Tibial nerve (tissue), 4 donors: ENCODE results near the gene MAPK4. TPM values are rescaled to one million over a fixed set of nuclear protein-coding genes. Genes with fewer than 3 reads are reported as not detected.

Experiments
- DNase-seq, 2 donors: peaks; one replicate each; pipeline ENCODE4 v3.0.0-alpha.2; 2019; ENCODE audit warnings: low spot score in 2 of 2
- H3K27ac ChIP-seq, 4 donors: fragments of 200-600 bp; sonication (generic) in 3 of 4; one replicate each; pipeline ENCODE4 v1.5.1; 2017 to 2019; ENCODE audit warnings: mild to moderate bottlenecking in 1 of 4
- H3K27me3 ChIP-seq, 2 donors: fragments of 200-600 bp; sonication (generic) in 1 of 2; one replicate each; pipeline versions ENCODE4 v1.5.1 to v1.6.0; 2017 to 2019
- H3K36me3 ChIP-seq, 3 donors: fragments of 200-600 bp; sonication (generic); one replicate each; pipeline ENCODE4 v1.5.1; 2018 to 2019
- H3K4me1 ChIP-seq, 4 donors: fragments of 200-600 bp; sonication (generic) in 3 of 4; one replicate each; pipeline ENCODE4 v1.5.1; 2017 to 2019
- H3K4me3 ChIP-seq, 4 donors: fragments of 200-600 bp; sonication (generic) in 3 of 4; one replicate each; pipeline ENCODE4 v1.5.1; 2017 to 2019; ENCODE audit warnings: mild to moderate bottlenecking in 1 of 4, moderate library complexity in 1 of 4
- H3K9me3 ChIP-seq, 4 donors: fragments of 200-600 bp; sonication (generic) in 3 of 4; one replicate each; pipeline ENCODE4 v1.5.1; 2017 to 2019
- EP300 ChIP-seq, 2 donors: sonication (generic); formaldehyde crosslinking; IDR thresholded peaks; one replicate each; pipeline ENCODE4 v1.6.1; 2017; ENCODE audit warnings: antibody characterized with exemption in 2 of 2, mild to moderate bottlenecking in 1 of 2
- POLR2A ChIP-seq, 2 donors: fragments of 450-650 bp; IDR thresholded peaks; one replicate each; pipeline ENCODE4 v1.6.1; 2017; ENCODE audit warnings: antibody characterized with exemption in 2 of 2, mild to moderate bottlenecking in 2 of 2, moderate library complexity in 2 of 2
- WGBS, 2 donors: methylation state at CpG; one replicate each; pipeline ENCODE4 v1.1.5; 2018; 5-methylcytosine and 5-hydroxymethylcytosine counted together
- total RNA-seq, 4 donors: library from RNA; depleted of rRNA; stranded (reverse); fragments of >200 nt; gene quantifications; one replicate each; pipeline ENCODE4 v1.1.0, GENCODE V29; 2016
- TF ChIP-seq, protein P1 (sequence below), 5 experiments: fragments of 200-600 bp in 3 of 5; fragments of 450-650 bp in 2 of 5; sonication (generic) in 3 of 5; IDR thresholded peaks; one replicate each; pipeline ENCODE4 v1.5.1; 2016 to 2019; ENCODE audit warnings: antibody characterized with exemption in 5 of 5, mild to moderate bottlenecking in 3 of 5, moderate library complexity in 2 of 5

MAPK4 gene
- total RNA-seq, 4 donors from 2014 or later = 1.4 to 10.8 (median 2.3) TPM

DNA sequence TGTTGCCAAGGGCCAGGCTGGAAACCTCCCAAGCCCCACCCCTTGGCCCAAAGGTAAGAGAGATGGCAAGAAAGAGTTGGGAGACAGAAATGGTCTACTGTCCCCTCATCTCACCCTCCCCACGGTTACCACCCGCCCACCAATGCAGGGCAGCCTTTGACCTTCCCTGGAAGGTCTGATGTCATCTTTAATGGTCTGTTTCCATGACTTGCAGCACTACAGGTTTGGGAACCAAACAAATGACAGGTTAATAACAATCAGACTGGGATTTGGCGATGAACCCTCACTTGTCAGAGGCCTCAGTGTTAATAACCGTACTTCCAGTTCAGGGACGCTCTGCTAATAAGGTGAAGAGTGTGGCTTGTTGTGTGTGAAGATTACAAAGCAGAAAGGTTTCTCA, 189.5 kb downstream of the MAPK4 start:
- Histone ChIP-seq H3K27ac (no peak overlapping the region), H3K4me3 (no peak overlapping the region), H3K36me3 (no peaks in the 10 kb centered on the region)

GRCh38 chr18:50749945-50750344, 190.1 kb downstream of the MAPK4 start:
- TF ChIP-seq EP300 (IDR thresholded peaks at IDR 0.05) = no peak
- no peak for TF ChIP-seq POLR2A (IDR thresholded peaks at IDR 0.05)
- TF ChIP-seq, protein P1, sequence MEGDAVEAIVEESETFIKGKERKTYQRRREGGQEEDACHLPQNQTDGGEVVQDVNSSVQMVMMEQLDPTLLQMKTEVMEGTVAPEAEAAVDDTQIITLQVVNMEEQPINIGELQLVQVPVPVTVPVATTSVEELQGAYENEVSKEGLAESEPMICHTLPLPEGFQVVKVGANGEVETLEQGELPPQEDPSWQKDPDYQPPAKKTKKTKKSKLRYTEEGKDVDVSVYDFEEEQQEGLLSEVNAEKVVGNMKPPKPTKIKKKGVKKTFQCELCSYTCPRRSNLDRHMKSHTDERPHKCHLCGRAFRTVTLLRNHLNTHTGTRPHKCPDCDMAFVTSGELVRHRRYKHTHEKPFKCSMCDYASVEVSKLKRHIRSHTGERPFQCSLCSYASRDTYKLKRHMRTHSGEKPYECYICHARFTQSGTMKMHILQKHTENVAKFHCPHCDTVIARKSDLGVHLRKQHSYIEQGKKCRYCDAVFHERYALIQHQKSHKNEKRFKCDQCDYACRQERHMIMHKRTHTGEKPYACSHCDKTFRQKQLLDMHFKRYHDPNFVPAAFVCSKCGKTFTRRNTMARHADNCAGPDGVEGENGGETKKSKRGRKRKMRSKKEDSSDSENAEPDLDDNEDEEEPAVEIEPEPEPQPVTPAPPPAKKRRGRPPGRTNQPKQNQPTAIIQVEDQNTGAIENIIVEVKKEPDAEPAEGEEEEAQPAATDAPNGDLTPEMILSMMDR (IDR thresholded peaks at IDR 0.05) = no peak
- no peak overlapping the region for H3K4me3 ChIP-seq
- no peaks in the 10 kb centered on the region for H3K27me3 ChIP-seq
- no peak for DNase-seq
- 54 to 62% methylated on average over 3 to 4 of the region's 4 CpGs for WGBS, 2 donors
- H3K27ac ChIP-seq = no peak overlapping the region
- H3K4me1 ChIP-seq = no peaks in the 10 kb centered on the region
- H3K36me3 ChIP-seq = no peaks in the 10 kb centered on the region
- H3K9me3 ChIP-seq = peaks cover 0 to 8% (median 0%) of the 10 kb centered on the region in 4 donors

More for the DNA sequence above, 189.5 kb downstream of the MAPK4 start:
- no peaks in the 10 kb centered on the region for H3K4me1 ChIP-seq
- peaks cover 0 to 7% (median 0%) of the 10 kb centered on the region in 4 donors for H3K9me3 ChIP-seq
- no peak for DNase-seq
- TF ChIP-seq, protein P1 (IDR thresholded peaks at IDR 0.05) = no peak
- TF ChIP-seq POLR2A (IDR thresholded peaks at IDR 0.05) (no peak), EP300 (IDR thresholded peaks at IDR 0.05) (no peak)
- 60 to 66% methylated on average over 5 of the region's 5 CpGs for WGBS, 2 donors
- no peaks in the 10 kb centered on the region for H3K27me3 ChIP-seq

- Histone ChIP-seq H3K9me3 (peaks cover 0 to 8% (median 0%) of the 10 kb centered on the region in 4 donors), H3K27ac (no peak overlapping the region), H3K36me3 (no peaks in the 10 kb centered on the region), H3K4me3 (no peak overlapping the region), H3K4me1 (no peaks in the 10 kb centered on the region), H3K27me3 (no peaks in the 10 kb centered on the region)
- no peak for DNase-seq
- 84 to 86% methylated on average over 2 of the region's 2 CpGs for WGBS, 2 donors
- TF ChIP-seq EP300 (IDR thresholded peaks at IDR 0.05) = no peak
- TF ChIP-seq, protein P1 (IDR thresholded peaks at IDR 0.05) = no peak
- no peak for TF ChIP-seq POLR2A (IDR thresholded peaks at IDR 0.05)
These were observed 190.7 kb downstream of the MAPK4 start for GRCh38 chr18:50750546-50750945.

DNA sequence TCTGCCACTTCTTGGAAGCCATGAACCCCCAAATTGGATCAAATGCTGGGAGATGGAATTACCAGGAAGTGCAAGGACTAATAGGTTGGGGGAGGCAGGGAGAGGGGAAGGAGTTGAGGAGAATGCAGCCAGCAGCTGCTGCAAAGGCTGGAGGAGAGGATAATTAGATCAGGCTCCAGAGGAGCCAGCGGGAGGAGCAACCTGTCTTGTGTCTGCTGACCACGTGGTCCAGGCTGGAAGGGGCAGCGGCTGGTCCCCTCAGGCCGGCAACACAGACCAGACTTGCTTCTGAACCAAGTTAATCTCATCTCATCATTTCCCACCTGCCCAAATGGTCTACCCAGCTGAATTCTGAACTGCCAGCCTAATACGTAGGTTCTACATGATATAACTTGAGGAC, 191.6 kb downstream of the MAPK4 start:
- Histone ChIP-seq H3K36me3 (no peaks in the 10 kb centered on the region), H3K9me3 (peaks cover 0 to 8% (median 0%) of the 10 kb centered on the region in 4 donors), H3K4me3 (no peak overlapping the region), H3K27me3 (no peaks in the 10 kb centered on the region), H3K27ac (no peak overlapping the region), H3K4me1 (no peaks in the 10 kb centered on the region)
- no peak for TF ChIP-seq POLR2A (IDR thresholded peaks at IDR 0.05)
- TF ChIP-seq EP300 (IDR thresholded peaks at IDR 0.05) = no peak
- TF ChIP-seq, protein P1 (IDR thresholded peaks at IDR 0.05) = no peak
- DNase-seq = no peak
- WGBS, 2 donors = 41 to 44% methylated on average over 5 of the region's 5 CpGs

GRCh38 chr18:50751947-50752346, 192.1 kb downstream of the MAPK4 start:
- Histone ChIP-seq H3K36me3 (no peaks in the 10 kb centered on the region), H3K9me3 (peaks cover 0 to 8% (median 0%) of the 10 kb centered on the region in 4 donors), H3K27me3 (no peaks in the 10 kb centered on the region), H3K4me3 (no peak overlapping the region), H3K4me1 (no peaks in the 10 kb centered on the region), H3K27ac (no peak overlapping the region)
- TF ChIP-seq POLR2A (IDR thresholded peaks at IDR 0.05) = no peak
- TF ChIP-seq, protein P1 (IDR thresholded peaks at IDR 0.05) = no peak
- 66 to 86% methylated on average over 1 of the region's 1 CpG for WGBS, 2 donors
- DNase-seq = no peak
